Muscle of arm (tissue), 12 donors: ENCODE data around the gene ZNF486. TPM values are rescaled to one million over a fixed set of nuclear protein-coding genes. Genes with fewer than 3 reads are reported as not detected.
"Not testable (repeated sequence)": the region's sequence is repeated elsewhere in the genome, so short reads cannot be mapped to it uniquely, and the experiment has no call there.

Source experiments
- DNase-seq: peaks from one replicate; pipeline ENCODE4 v3.0.0-alpha.2; 2013
- polyA plus RNA-seq, 12 donors: library from polyadenylated mRNA; unstranded; fragments of 120-200 nt; gene quantifications; one replicate each; pipeline ENCODE4 v1.2.1, GENCODE V29; 2013; ENCODE audit not compliant: insufficient read length in 12 of 12

ZNF486 gene
- polyA plus RNA-seq, 12 donors = 4.4 to 9.7 (median 5.6) TPM; not detected in 1

DNA sequence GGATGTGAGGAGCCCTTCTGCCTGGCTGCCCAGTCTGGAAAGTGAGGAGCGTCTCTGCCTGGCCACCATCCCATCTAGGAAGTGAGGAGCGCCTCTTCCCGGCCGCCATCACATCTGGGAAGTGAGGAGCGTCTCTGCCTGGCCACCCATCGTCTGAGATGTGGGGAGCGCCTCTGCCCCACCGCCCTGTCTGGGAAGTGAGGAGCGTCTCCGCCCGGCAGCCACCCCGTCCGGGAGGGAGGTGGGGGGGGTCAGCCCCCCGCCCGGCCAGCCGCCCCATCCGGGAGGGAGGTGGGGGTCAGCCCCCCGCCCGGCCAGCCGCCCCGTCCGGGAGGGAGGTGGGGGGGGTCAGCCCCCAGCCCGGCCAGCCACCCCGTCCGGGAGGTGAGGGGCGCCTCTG, 47.4 kb downstream of the ZNF486 start:
- DNase-seq = not testable (repeated sequence)

GRCh38 chr19:20221605-20222004, 54.6 kb downstream of the ZNF486 start:
- DNase-seq = not testable (repeated sequence)

- DNase-seq = no peak
These were observed 66.1 kb downstream of the ZNF486 start for GRCh38 chr19:20233105-20233504.

DNA sequence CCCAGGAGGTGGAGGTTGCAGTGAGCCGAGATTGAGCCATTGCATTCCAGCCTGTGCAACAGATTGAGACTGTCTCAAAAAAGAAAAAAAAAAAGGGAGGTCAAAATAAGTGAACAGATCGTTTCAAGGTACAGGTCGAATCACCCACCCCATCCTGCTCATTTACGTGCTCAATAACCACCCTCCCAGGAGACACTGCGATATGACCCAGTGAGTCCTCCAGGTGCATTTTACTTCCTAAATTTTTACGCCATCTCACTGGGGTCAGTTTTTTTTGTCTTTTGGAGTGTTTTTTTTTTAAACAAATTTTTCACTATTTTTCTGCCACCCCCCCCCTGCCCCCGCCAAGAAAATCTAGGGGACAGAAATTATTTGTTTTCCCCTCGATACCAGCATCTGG, 68.1 kb downstream of the ZNF486 start:
- DNase-seq = no peak

GRCh38 chr19:20237773-20238623, 71.0 kb downstream of the ZNF486 start:
- peak; percentile 93 for DNase-seq

GRCh38 chr19:20243629-20244028, 76.6 kb downstream of the ZNF486 start:
- no peak for DNase-seq

GRCh38 chr19:20244356-20244755, 77.3 kb downstream of the ZNF486 start:
- DNase-seq = no peak

GRCh38 chr19:20245309-20245708, 78.3 kb downstream of the ZNF486 start:
- no peak for DNase-seq

DNA sequence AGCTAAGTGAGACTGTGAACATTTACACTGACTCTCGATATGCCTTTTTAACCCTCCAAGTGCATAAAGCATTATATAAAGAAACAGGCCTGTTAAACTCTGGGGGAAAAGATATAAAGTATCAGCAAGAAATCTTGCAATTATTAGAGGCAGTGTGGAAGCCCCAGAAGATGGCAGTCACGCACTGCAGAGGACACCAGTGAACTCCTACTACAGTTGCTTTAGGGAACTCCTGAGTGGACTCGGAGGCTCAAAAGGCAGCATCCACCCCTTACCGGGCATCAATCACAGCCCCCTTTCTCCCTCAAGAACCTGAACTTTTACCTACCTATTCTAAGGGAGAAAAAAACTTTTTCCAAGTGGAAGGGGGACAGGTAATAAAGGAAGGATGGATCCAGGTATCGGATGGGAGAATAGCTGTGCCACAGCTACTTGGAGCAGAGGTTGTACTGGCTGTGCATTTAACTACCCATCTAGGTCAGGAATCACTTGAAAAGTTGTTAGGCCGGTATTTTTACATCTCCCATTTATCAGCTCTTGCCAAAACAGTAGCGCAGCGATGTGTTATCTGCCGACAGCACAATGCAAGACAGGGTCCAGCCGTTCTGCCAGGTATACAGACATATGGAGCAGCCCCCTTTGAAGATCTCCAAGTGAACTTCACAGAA, 80.1 kb downstream of the ZNF486 start:
- peak; percentile 35 for DNase-seq

DNA sequence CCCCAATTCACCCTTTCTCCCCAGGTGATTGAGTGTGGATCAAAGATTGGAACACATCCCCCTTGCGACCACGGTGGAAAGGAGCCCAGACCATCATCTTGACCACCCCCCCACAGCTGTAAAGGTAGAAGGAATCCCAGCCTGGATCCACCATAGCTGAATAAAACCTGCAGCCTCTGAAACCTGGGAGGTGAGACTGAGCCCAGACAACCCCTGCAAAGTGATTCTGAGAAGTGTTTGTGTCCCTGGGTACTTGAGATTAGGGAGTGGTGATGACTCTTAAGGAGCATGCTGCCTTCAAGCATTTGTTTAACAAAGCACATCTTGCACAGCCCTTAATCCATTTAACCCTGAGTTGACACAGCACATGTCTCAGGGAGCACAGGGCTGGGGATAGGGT, 81.2 kb downstream of the ZNF486 start:
- not testable (repeated sequence) for DNase-seq

Other genes with a start within 250 kb of the ZNF486 start
- 10 to 100 TPM in 2 of 12 donors, 1 to 10 TPM in 8, not detected in 2; 5.3 to 12.6 (median 8.2) TPM for gene ZNF682, start 127.7 kb upstream of the ZNF486 start, polyA plus RNA-seq
- 10 to 100 TPM in 1 of 12 donors, 1 to 10 TPM in 9, not detected in 2; 2.9 to 12.1 (median 5.0) TPM for gene ZNF90, start 89.2 kb upstream of the ZNF486 start, polyA plus RNA-seq